Measurements from ENCODE around the gene SPOP.

DNA sequence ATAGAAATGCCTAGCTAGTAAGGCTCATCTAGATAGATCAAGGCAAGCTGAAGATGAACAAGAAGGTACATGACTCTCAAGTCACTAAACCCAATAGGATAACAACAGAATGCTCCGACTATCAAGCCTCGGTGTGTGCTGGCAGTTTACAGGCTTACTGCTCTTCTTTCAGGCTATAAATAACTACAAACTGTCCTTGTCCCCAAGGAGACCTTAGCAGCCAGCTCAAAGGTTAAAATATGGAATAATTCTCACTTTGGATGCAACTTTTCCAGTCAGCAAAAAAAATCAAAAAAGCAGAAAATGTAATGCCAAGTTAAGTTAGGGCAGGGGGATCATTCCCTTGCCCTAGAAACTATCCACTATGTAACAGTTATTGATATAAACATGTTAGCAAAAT, 44.6 kb downstream of the SPOP start:
- TF ChIP-seq POLR2AphosphoS5 (IDR thresholded peaks at IDR 0.05; ENCODE audit: low read depth, low read length) (no peak), TAF1 (IDR thresholded peaks at IDR 0.05; ENCODE audit: borderline replicate concordance, insufficient read depth, low read length) (no peak), SIN3A (IDR thresholded peaks at IDR 0.05; ENCODE audit: borderline replicate concordance, insufficient read depth, low read length) (no peak)
- TF ChIP-seq, protein P1, sequence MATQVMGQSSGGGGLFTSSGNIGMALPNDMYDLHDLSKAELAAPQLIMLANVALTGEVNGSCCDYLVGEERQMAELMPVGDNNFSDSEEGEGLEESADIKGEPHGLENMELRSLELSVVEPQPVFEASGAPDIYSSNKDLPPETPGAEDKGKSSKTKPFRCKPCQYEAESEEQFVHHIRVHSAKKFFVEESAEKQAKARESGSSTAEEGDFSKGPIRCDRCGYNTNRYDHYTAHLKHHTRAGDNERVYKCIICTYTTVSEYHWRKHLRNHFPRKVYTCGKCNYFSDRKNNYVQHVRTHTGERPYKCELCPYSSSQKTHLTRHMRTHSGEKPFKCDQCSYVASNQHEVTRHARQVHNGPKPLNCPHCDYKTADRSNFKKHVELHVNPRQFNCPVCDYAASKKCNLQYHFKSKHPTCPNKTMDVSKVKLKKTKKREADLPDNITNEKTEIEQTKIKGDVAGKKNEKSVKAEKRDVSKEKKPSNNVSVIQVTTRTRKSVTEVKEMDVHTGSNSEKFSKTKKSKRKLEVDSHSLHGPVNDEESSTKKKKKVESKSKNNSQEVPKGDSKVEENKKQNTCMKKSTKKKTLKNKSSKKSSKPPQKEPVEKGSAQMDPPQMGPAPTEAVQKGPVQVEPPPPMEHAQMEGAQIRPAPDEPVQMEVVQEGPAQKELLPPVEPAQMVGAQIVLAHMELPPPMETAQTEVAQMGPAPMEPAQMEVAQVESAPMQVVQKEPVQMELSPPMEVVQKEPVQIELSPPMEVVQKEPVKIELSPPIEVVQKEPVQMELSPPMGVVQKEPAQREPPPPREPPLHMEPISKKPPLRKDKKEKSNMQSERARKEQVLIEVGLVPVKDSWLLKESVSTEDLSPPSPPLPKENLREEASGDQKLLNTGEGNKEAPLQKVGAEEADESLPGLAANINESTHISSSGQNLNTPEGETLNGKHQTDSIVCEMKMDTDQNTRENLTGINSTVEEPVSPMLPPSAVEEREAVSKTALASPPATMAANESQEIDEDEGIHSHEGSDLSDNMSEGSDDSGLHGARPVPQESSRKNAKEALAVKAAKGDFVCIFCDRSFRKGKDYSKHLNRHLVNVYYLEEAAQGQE (IDR thresholded peaks at IDR 0.05; ENCODE audit: insufficient read depth in 1 of 2, low read depth in 2 of 2, low read length in 2 of 2): no peak
